NB4 (cell line): ENCODE measurements around the gene ZNF516.
A peak's percentile ranks its signal among the peaks of the same experiment; 100 is the strongest.

Source experiments
- DNase-seq: peaks from one replicate; pipeline ENCODE4 v3.0.0; 2010; ENCODE audit warnings: low read depth
- H3K4me3 ChIP-seq: one replicate; pipeline ENCODE4 v1.5.1; 2011; ENCODE audit warnings: mild to moderate bottlenecking, low read depth, low read length, moderate library complexity
- MYC ChIP-seq: IDR thresholded peaks from 2 replicates; pipeline ENCODE4 v1.6.1; 2011; ENCODE audit warnings: low read depth, low read length
- POLR2A ChIP-seq: IDR thresholded peaks from 2 replicates; pipeline ENCODE4 v1.6.1; 2011; ENCODE audit warnings: mild to moderate bottlenecking; ENCODE audit not compliant: insufficient read length; ENCODE audit errors: extremely low read depth
- TF ChIP-seq, protein P1 (sequence below): IDR thresholded peaks from 2 replicates; pipeline ENCODE4 v1.6.1; 2011; ENCODE audit warnings: low read depth, low read length
- TF ChIP-seq, protein P2 (sequence below): IDR thresholded peaks from one replicate; pipeline ENCODE4 v1.5.1; 2012; ENCODE audit warnings: low read depth, low read length

The ZNF516 gene

DNA sequence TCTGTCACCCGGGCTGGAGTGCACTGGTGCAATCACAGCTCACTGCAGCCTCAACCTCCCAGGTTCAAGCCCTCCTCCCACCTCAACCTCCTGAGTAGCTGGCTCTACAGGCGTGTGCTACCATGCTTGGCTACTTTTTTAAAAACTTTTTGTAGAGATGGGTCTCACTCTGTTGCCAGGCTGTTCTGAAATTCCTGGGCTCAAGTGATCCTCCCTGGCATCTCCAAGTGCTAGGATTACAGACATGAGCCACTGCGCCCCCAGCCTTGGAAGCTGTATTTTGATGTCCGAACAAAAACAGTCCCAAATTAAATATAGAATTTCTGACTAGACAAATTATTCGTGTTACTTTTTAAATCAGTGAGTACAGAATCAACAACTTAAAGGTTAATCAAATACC lies 97.4 kb downstream of the ZNF516 start:
- no peak for DNase-seq
- H3K4me3 ChIP-seq = no peak overlapping the region
- TF ChIP-seq MYC (no peak), POLR2A (no peak)
- TF ChIP-seq, protein P1, sequence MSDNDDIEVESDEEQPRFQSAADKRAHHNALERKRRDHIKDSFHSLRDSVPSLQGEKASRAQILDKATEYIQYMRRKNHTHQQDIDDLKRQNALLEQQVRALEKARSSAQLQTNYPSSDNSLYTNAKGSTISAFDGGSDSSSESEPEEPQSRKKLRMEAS = no peak
- TF ChIP-seq, protein P2, sequence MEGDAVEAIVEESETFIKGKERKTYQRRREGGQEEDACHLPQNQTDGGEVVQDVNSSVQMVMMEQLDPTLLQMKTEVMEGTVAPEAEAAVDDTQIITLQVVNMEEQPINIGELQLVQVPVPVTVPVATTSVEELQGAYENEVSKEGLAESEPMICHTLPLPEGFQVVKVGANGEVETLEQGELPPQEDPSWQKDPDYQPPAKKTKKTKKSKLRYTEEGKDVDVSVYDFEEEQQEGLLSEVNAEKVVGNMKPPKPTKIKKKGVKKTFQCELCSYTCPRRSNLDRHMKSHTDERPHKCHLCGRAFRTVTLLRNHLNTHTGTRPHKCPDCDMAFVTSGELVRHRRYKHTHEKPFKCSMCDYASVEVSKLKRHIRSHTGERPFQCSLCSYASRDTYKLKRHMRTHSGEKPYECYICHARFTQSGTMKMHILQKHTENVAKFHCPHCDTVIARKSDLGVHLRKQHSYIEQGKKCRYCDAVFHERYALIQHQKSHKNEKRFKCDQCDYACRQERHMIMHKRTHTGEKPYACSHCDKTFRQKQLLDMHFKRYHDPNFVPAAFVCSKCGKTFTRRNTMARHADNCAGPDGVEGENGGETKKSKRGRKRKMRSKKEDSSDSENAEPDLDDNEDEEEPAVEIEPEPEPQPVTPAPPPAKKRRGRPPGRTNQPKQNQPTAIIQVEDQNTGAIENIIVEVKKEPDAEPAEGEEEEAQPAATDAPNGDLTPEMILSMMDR = no peak

GRCh38 chr18:76396792-76397191 lies 98.2 kb downstream of the ZNF516 start:
- DNase-seq = no peak
- TF ChIP-seq POLR2A = no peak
- TF ChIP-seq, protein P1 = no peak
- TF ChIP-seq, protein P2 = no peak
- TF ChIP-seq MYC = no peak
- no peak overlapping the region for H3K4me3 ChIP-seq

DNA sequence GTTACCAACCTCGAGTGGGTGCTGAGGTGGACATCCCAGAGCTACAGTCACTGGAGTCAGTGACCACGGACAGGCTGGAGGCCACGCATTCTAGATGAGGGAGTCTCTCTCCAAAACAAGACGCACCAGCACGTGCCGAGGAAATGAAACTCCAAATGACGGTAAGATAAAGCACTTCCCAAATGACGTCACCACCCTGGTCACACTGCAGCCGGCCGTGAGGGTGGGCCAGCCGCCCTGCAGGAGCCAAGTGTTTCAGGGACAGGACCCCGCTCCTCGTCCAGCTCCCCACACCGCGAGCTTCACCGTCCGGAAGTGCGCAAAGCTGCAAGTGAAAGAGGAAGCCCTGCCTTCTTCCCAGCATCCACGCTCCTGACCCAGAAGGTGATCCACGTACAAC lies 99.4 kb downstream of the ZNF516 start:
- no peak for DNase-seq
- TF ChIP-seq, protein P1 = no peak
- TF ChIP-seq, protein P2 = no peak
- no peak for TF ChIP-seq POLR2A
- no peak for TF ChIP-seq MYC

DNA sequence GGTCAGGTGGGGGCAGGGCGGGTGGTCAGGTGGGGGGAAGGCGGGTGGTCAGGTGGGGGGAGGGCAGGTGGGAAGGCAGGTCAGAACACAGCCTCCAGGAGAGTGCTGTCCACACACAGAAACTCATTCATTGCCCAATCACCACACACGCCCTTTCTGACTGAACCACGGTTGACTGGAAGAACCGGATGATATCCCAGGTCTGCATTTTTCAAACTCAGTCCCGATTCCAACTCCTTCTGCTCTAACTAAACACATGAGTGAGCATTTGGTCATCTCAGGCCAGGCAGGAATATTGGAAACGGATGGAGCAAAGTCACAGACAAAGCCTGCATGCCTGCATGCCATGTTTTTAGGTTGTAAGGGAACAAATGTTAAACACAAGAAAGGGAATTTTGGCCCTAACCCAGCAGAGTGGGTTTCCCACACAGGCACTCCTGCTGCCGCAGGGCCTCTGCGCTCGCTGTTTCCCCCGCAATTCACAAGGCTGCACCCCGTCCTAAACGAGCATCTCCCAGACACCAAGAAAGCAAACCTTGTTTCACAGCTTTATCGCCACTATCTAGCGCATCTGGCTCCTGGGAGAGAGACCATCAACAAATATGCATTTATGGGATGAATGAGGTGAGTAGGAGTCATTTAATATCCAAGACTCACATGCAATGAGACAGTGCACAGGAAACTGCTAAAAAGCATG lies 100.1 kb downstream of the ZNF516 start:
- peak; percentile 34 for DNase-seq

More for the DNA sequence above, 99.4 kb downstream of the ZNF516 start:
- no peak overlapping the region for H3K4me3 ChIP-seq

DNA sequence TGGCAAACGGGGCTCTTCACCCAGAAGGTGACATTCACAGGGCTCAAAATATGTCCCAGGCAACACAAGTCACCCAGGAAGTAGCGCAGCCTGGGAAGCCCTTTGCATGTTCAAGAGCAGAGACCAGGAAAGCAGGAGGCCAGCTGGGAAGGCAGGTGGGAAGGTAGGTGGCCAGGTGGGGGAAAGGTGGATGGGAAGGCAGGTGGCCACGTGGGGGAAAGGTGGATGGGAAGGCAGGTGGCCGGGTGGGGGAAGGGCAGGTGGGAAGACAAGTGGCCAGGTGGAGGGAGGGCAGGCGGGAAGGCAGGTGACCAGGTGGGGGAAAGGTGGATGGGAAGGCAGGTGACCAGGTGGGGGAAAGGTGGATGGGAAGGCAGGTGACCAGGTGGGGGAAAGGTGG lies 102.7 kb downstream of the ZNF516 start:
- no peak overlapping the region for H3K4me3 ChIP-seq
- TF ChIP-seq, protein P1 = no peak
- TF ChIP-seq POLR2A = no peak
- TF ChIP-seq, protein P2 = no peak
- no peak for TF ChIP-seq MYC
- DNase-seq = no peak

More for the DNA sequence above, 100.1 kb downstream of the ZNF516 start:
- TF ChIP-seq, protein P2 = no peak
- no peak for TF ChIP-seq MYC
- no peak for TF ChIP-seq POLR2A
- TF ChIP-seq, protein P1 = no peak
- no peak overlapping the region for H3K4me3 ChIP-seq
